ENCODE measurements around the gene AKAP10. TPM values are rescaled to one million over a fixed set of nuclear protein-coding genes. Genes with fewer than 3 reads are reported as not detected.
A peak's percentile ranks its signal among the peaks of the same experiment; 100 is the strongest.
"Not testable (repeated sequence)": the region's sequence is repeated elsewhere in the genome, so short reads cannot be mapped to it uniquely, and the experiment has no call there.

AKAP10 gene
- total RNA-seq (10 to 100 TPM; 15.9 to 40.3 (median 33.5) TPM), polyA plus RNA-seq (10 to 100 TPM; 13.9 to 22.8 TPM)
- long read RNA-seq, donor 1, full-length matches to known transcripts: 4 of 17 reads
- long read RNA-seq, donor 1, partial matches to known transcripts: 4 of 17 reads
- long read RNA-seq, donor 1, other reads (novel, unspliced or antisense): 9 of 17 reads
- long read RNA-seq, donor 2, full-length matches to known transcripts: 6 of 6 reads
- long read RNA-seq, donor 2, partial matches to known transcripts: 0 of 6 reads
- long read RNA-seq, donor 2, other reads (novel, unspliced or antisense): 0 of 6 reads
- long read RNA-seq, donor 3, full-length matches to known transcripts: 45 of 61 reads
- long read RNA-seq, donor 3, partial matches to known transcripts: 2 of 61 reads
- long read RNA-seq, donor 3, other reads (novel, unspliced or antisense): 14 of 61 reads

- Histone ChIP-seq H3K36me3 (no peaks in the 10 kb centered on the region), H3K4me3 (peak within 1 kb of the TSS; percentile 88), H3K9me3 (no peaks in the 10 kb centered on the region), H3K27ac (peak within 1 kb of the TSS; percentile 77 to 80), H3K4me1 (ENCODE audit: insufficient read depth) (peaks cover 7% of the 10 kb centered on the region), H3K27me3 (no peaks in the 10 kb centered on the region)
- peak; percentile 92 to 96 (median 94) for DNase-seq
- intact Hi-C loops (cut with DNase I): no loop called here
- TF ChIP-seq EP300 (IDR thresholded peaks at IDR 0.05) (no peak), POLR2A (IDR thresholded peaks at IDR 0.05) (peak; percentile 56), CTCF (IDR thresholded peaks at IDR 0.05) (no peak)
- 0 to 1% (median 0%) methylated on average over 51 to 75 of the region's 75 CpGs for WGBS, 3 donors
These were observed at the start of gene AKAP10 for GRCh38 chr17:19977293-19978208. Gene AKAP10 (minus strand): TSS chr17:19977828. CDS start chr17:19977679, 149 bp downstream.

- no peak for DNase-seq
- intact Hi-C loops (cut with DNase I): no loop called here
These were observed 49.3 kb upstream of the AKAP10 start for GRCh38 chr17:20026960-20027359.

GRCh38 chr17:20022701-20023100, 45.1 kb upstream of the AKAP10 start:
- no peak for DNase-seq
- no peak for TF ChIP-seq EP300 (IDR thresholded peaks at IDR 0.05)
- TF ChIP-seq POLR2A (IDR thresholded peaks at IDR 0.05): no peak
- TF ChIP-seq CTCF (IDR thresholded peaks at IDR 0.05): no peak
- intact Hi-C loops (cut with DNase I): no loop called here

More at GRCh38 chr17:20026960-20027359, 49.3 kb upstream of the AKAP10 start:
- peaks cover 3% of the 10 kb centered on the region for H3K4me1 ChIP-seq (ENCODE audit: insufficient read depth)
- no peak for TF ChIP-seq CTCF (IDR thresholded peaks at IDR 0.05)
- TF ChIP-seq EP300 (IDR thresholded peaks at IDR 0.05): no peak
- TF ChIP-seq POLR2A (IDR thresholded peaks at IDR 0.05): no peak
- H3K4me3 ChIP-seq: no peak overlapping the region
- no peaks in the 10 kb centered on the region for H3K36me3 ChIP-seq
- H3K27me3 ChIP-seq: no peaks in the 10 kb centered on the region
- H3K27ac ChIP-seq: peak overlapping the region in 1 of 2 donors; percentile 12
- no peaks in the 10 kb centered on the region for H3K9me3 ChIP-seq

GRCh38 chr17:20016475-20016992, 38.9 kb upstream of the AKAP10 start:
- not testable (repeated sequence) for H3K36me3 ChIP-seq; H3K27ac ChIP-seq; H3K9me3 ChIP-seq; H3K27me3 ChIP-seq; H3K4me1 ChIP-seq (ENCODE audit: insufficient read depth); H3K4me3 ChIP-seq; DNase-seq
- intact Hi-C loops (cut with DNase I): loop anchor here in 2 of 4 donors (10.0 kb wide), 2 partner anchors 78 to 88 kb away; no protein-coding TSS in a partner anchor
- WGBS, 3 donors: 95 to 96% (median 96%) methylated on average over 31 to 32 of the region's 32 CpGs

More at GRCh38 chr17:20022701-20023100, 45.1 kb upstream of the AKAP10 start:
- no peak overlapping the region for H3K27ac ChIP-seq
- no peaks in the 10 kb centered on the region for H3K27me3 ChIP-seq
- H3K4me1 ChIP-seq (ENCODE audit: insufficient read depth): peaks cover 1% of the 10 kb centered on the region
- no peaks in the 10 kb centered on the region for H3K9me3 ChIP-seq
- H3K36me3 ChIP-seq: no peaks in the 10 kb centered on the region
- no peak overlapping the region for H3K4me3 ChIP-seq
- WGBS, 3 donors: 72 to 86% (median 77%) methylated on average over 4 of the region's 4 CpGs
